ENCODE measurements around the gene NIT1.

- TF ChIP-seq CTCF (IDR thresholded peaks at IDR 0.05; ENCODE audit: low read depth, low read length) (no peak), EZH2phosphoT487 (IDR thresholded peaks at IDR 0.05; ENCODE audit: low read depth) (no peak)
Measured at GRCh38 chr1:161137881-161138280, 20.0 kb downstream of the NIT1 start.
